ENCODE results near the gene HDAC9.

The HDAC9 gene

GRCh38 chr7:18495412-18496340 lies at the start of gene HDAC9:
HDAC9 (plus strand) TSS chr7:18495749; CDS start chr7:18496303, 554 bp downstream.
- in situ Hi-C loops (cut with MboI; ENCODE audit: low sequenced_read_pairs) = no loop called here

- in situ Hi-C loops (cut with MboI; ENCODE audit: low sequenced_read_pairs) = no loop called here
Observed at GRCh38 chr7:18445916-18446520, 49.5 kb upstream of the HDAC9 start.

GRCh38 chr7:18450019-18450418 lies 45.5 kb upstream of the HDAC9 start:
- in situ Hi-C loops (cut with MboI; ENCODE audit: low sequenced_read_pairs) = no loop called here

GRCh38 chr7:18455606-18456005 lies 39.9 kb upstream of the HDAC9 start:
- in situ Hi-C loops (cut with MboI; ENCODE audit: low sequenced_read_pairs) = no loop called here

GRCh38 chr7:18457832-18458231 lies 37.7 kb upstream of the HDAC9 start:
- in situ Hi-C loops (cut with MboI; ENCODE audit: low sequenced_read_pairs) = no loop called here

- in situ Hi-C loops (cut with MboI; ENCODE audit: low sequenced_read_pairs) = no loop called here
Observed at GRCh38 chr7:18458830-18459229, 36.7 kb upstream of the HDAC9 start.

- in situ Hi-C loops (cut with MboI; ENCODE audit: low sequenced_read_pairs) = no loop called here
Observed at GRCh38 chr7:18459484-18460245, 35.9 kb upstream of the HDAC9 start.

- in situ Hi-C loops (cut with MboI; ENCODE audit: low sequenced_read_pairs) = no loop called here
Observed at GRCh38 chr7:18461785-18462467, 33.6 kb upstream of the HDAC9 start.

GRCh38 chr7:18464830-18465229 lies 30.7 kb upstream of the HDAC9 start:
- in situ Hi-C loops (cut with MboI; ENCODE audit: low sequenced_read_pairs) = no loop called here

GRCh38 chr7:18467011-18467410 lies 28.5 kb upstream of the HDAC9 start:
- in situ Hi-C loops (cut with MboI; ENCODE audit: low sequenced_read_pairs) = no loop called here

GRCh38 chr7:18468795-18469194 lies 26.8 kb upstream of the HDAC9 start:
- in situ Hi-C loops (cut with MboI; ENCODE audit: low sequenced_read_pairs) = no loop called here

GRCh38 chr7:18469316-18469715 lies 26.2 kb upstream of the HDAC9 start:
- in situ Hi-C loops (cut with MboI; ENCODE audit: low sequenced_read_pairs) = no loop called here

- in situ Hi-C loops (cut with MboI; ENCODE audit: low sequenced_read_pairs) = no loop called here
Observed at GRCh38 chr7:18471476-18472160, 23.9 kb upstream of the HDAC9 start.

GRCh38 chr7:18472161-18472483 lies 23.4 kb upstream of the HDAC9 start:
- in situ Hi-C loops (cut with MboI; ENCODE audit: low sequenced_read_pairs) = no loop called here

- in situ Hi-C loops (cut with MboI; ENCODE audit: low sequenced_read_pairs) = no loop called here
Observed at GRCh38 chr7:18473119-18473518, 22.4 kb upstream of the HDAC9 start.

- in situ Hi-C loops (cut with MboI; ENCODE audit: low sequenced_read_pairs) = no loop called here
Observed at GRCh38 chr7:18474944-18475343, 20.6 kb upstream of the HDAC9 start.

- in situ Hi-C loops (cut with MboI; ENCODE audit: low sequenced_read_pairs) = no loop called here
Observed at GRCh38 chr7:18475488-18475887, 20.1 kb upstream of the HDAC9 start.

GRCh38 chr7:18481776-18482175 lies 13.8 kb upstream of the HDAC9 start:
- in situ Hi-C loops (cut with MboI; ENCODE audit: low sequenced_read_pairs) = no loop called here

GRCh38 chr7:18488049-18488448 lies 7.5 kb upstream of the HDAC9 start:
- in situ Hi-C loops (cut with MboI; ENCODE audit: low sequenced_read_pairs) = no loop called here

GRCh38 chr7:18489624-18490023 lies 5.9 kb upstream of the HDAC9 start:
- in situ Hi-C loops (cut with MboI; ENCODE audit: low sequenced_read_pairs) = no loop called here

- in situ Hi-C loops (cut with MboI; ENCODE audit: low sequenced_read_pairs) = no loop called here
Observed at GRCh38 chr7:18491871-18492270, 3.7 kb upstream of the HDAC9 start.

Data from HL-60/S4 (cell line).